Astrocyte (in vitro differentiated cells and primary cell): ENCODE measurements around the gene PDCL3. TPM values are rescaled to one million over a fixed set of nuclear protein-coding genes. Genes with fewer than 3 reads are reported as not detected.

Source experiments
- DNase-seq: peaks from one replicate; pipeline ENCODE4 v3.0.0-alpha.2; 2010; ENCODE audit warnings: low read depth
- FAIRE-seq: peaks from 2 replicates; lab custom pipeline; 2011; peaks lifted over from hg19 to GRCh38; lab: Jason Lieb, UNC
- H2AFZ ChIP-seq: 2 replicates; pipeline ENCODE4 v1.6.0; 2012; ENCODE audit warnings: low read depth, low read length, inconsistent platforms
- H3K27ac ChIP-seq: 2 replicates; pipeline ENCODE4 v1.5.1; 2011; ENCODE audit warnings: low read depth, low read length, inconsistent platforms
- H3K27me3 ChIP-seq: 2 replicates; pipeline ENCODE4 v1.6.0; 2011; ENCODE audit warnings: low read length, inconsistent platforms; ENCODE audit not compliant: insufficient read depth
- H3K36me3 ChIP-seq: 2 replicates; pipeline ENCODE4 v1.5.1; 2011; ENCODE audit warnings: low read length, inconsistent platforms; ENCODE audit not compliant: insufficient read depth
- H3K4me1 ChIP-seq: 2 replicates; pipeline ENCODE4 v1.5.1; 2011; ENCODE audit warnings: low read length, inconsistent platforms; ENCODE audit not compliant: insufficient read depth
- H3K4me2 ChIP-seq: 2 replicates; pipeline ENCODE4 v1.6.0; 2012; ENCODE audit warnings: low read length, inconsistent platforms
- H3K4me3 ChIP-seq: 2 replicates; pipeline ENCODE4 v1.5.1; 2011; ENCODE audit warnings: low read depth, mild to moderate bottlenecking, low read length, inconsistent platforms; ENCODE audit not compliant: insufficient read depth
- H3K79me2 ChIP-seq: 2 replicates; pipeline ENCODE4 v1.6.0; 2012; ENCODE audit warnings: mild to moderate bottlenecking, low read length, inconsistent platforms; ENCODE audit not compliant: insufficient read depth
- H3K9ac ChIP-seq: 2 replicates; pipeline ENCODE4 v1.6.0; 2012; ENCODE audit warnings: mild to moderate bottlenecking, low read length, inconsistent platforms
- H3K9me3 ChIP-seq: 2 replicates; pipeline ENCODE4 v1.5.1; 2012; ENCODE audit warnings: low read depth, mild to moderate bottlenecking, low read length, inconsistent platforms; ENCODE audit not compliant: insufficient read depth
- H4K20me1 ChIP-seq: 2 replicates; pipeline ENCODE4 v1.6.0; 2012; ENCODE audit warnings: low read length, inconsistent platforms; ENCODE audit not compliant: insufficient read depth
- H3K27ac Mint-ChIP-seq: one replicate; pipeline ENCODE4 v1.8.0; 2021; ENCODE audit warnings: mild to moderate bottlenecking, mixed read lengths; ENCODE audit not compliant: unreplicated experiment
- H3K27me3 Mint-ChIP-seq: one replicate; pipeline ENCODE4 v1.8.0; 2021; ENCODE audit warnings: low read depth, mixed read lengths; ENCODE audit not compliant: unreplicated experiment
- H3K36me3 Mint-ChIP-seq: one replicate; pipeline ENCODE4 v1.8.0; 2021; ENCODE audit warnings: low read depth, mixed read lengths; ENCODE audit not compliant: unreplicated experiment
- H3K4me1 Mint-ChIP-seq: one replicate; pipeline ENCODE4 v1.8.0; 2021; ENCODE audit warnings: low read depth, mixed read lengths; ENCODE audit not compliant: unreplicated experiment
- H3K4me3 Mint-ChIP-seq: one replicate; pipeline ENCODE4 v1.8.0; 2021; ENCODE audit warnings: mild to moderate bottlenecking, moderate library complexity, mixed read lengths; ENCODE audit not compliant: unreplicated experiment
- H3K9me3 Mint-ChIP-seq: one replicate; pipeline ENCODE4 v1.8.0; 2021; ENCODE audit warnings: mild to moderate bottlenecking, mixed read lengths; ENCODE audit not compliant: unreplicated experiment
- EZH2 ChIP-seq: IDR thresholded peaks from 2 replicates; pipeline ENCODE4 v1.6.1; 2012; ENCODE audit warnings: mild to moderate bottlenecking, low read length, inconsistent platforms; ENCODE audit not compliant: insufficient read depth
- total RNA-seq: library from RNA; stranded (reverse); gene quantifications from 2 replicates; pipeline ENCODE4 v1.2.1, GENCODE V29; 2021
- TF ChIP-seq, protein P1 (sequence below): IDR thresholded peaks from 2 replicates; pipeline ENCODE4 v1.5.1; 2011; ENCODE audit warnings: low read depth, mild to moderate bottlenecking, inconsistent platforms, low read length, moderate library complexity; ENCODE audit not compliant: insufficient read depth

Gene PDCL3
- total RNA-seq, 1 donor from 2014 or later, result 35.5 TPM

DNA sequence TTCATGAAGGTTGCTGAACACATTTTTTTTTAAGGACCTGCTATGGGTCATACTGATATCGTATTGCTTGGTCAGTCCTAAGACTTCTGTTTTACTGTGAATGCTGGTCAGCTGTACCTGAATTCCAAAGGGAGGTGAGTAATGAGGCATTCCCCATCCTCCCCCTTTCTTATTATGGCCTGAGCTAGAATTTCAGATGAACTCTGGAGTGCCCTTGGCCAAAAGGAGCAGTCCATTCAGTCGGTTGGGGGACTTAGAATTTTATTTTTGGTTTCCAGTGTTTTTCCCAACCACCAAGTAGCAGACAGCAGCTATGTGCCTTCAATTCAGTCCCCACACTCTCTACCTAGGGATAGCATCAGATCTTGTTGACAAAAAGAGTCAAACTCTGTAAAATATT is 26.9 kb upstream of the PDCL3 start:
- no peak overlapping the region for H3K9ac ChIP-seq
- no peaks in the 10 kb centered on the region for H4K20me1 ChIP-seq
- no peaks in the 10 kb centered on the region for H3K4me1 ChIP-seq
- no peak overlapping the region for H3K4me2 ChIP-seq
- no peaks in the 10 kb centered on the region for H3K9me3 ChIP-seq
- no peaks in the 10 kb centered on the region for H3K79me2 ChIP-seq
- Mint-ChIP-seq H3K4me3 (no peak overlapping the region), H3K27ac (no peak overlapping the region), H3K4me1 (no peaks in the 10 kb centered on the region), H3K27me3 (no peaks in the 10 kb centered on the region), H3K9me3 (peaks cover 2% of the 10 kb centered on the region), H3K36me3 (no peaks in the 10 kb centered on the region)
- DNase-seq (no peak), FAIRE-seq (no peak)
- peaks cover 2% of the 10 kb centered on the region for H3K27me3 ChIP-seq
- no peaks in the 10 kb centered on the region for H3K36me3 ChIP-seq
- TF ChIP-seq, protein P1, sequence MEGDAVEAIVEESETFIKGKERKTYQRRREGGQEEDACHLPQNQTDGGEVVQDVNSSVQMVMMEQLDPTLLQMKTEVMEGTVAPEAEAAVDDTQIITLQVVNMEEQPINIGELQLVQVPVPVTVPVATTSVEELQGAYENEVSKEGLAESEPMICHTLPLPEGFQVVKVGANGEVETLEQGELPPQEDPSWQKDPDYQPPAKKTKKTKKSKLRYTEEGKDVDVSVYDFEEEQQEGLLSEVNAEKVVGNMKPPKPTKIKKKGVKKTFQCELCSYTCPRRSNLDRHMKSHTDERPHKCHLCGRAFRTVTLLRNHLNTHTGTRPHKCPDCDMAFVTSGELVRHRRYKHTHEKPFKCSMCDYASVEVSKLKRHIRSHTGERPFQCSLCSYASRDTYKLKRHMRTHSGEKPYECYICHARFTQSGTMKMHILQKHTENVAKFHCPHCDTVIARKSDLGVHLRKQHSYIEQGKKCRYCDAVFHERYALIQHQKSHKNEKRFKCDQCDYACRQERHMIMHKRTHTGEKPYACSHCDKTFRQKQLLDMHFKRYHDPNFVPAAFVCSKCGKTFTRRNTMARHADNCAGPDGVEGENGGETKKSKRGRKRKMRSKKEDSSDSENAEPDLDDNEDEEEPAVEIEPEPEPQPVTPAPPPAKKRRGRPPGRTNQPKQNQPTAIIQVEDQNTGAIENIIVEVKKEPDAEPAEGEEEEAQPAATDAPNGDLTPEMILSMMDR, result no peak
- no peak for TF ChIP-seq EZH2
- no peak overlapping the region for H3K27ac ChIP-seq
- H3K4me3 ChIP-seq, result no peak overlapping the region
- H2AFZ ChIP-seq, result no peak overlapping the region

DNA sequence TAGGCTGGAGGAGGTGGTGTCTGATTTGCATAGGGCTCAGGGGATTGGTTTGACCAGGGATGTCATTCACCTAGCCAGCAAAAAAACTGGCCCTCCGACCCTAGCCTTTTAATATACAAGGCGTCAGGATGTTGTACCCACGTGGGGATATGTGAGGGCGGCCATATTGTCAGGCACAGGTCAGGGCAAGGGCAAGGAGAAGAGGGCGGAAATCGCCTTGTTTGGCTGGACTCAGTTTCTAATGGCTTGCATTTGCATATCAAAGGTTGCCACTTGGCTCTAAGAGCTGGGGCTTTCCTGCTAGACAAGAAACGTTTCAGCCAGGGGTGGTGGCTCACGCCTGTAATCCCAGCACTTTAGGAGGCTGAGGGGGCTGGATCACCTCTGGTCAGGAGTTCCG is 24.9 kb upstream of the PDCL3 start:
- DNase-seq, result no peak
- no peaks in the 10 kb centered on the region for H3K27me3 Mint-ChIP-seq
- no peak overlapping the region for H3K27ac Mint-ChIP-seq
- TF ChIP-seq, protein P1, result no peak
- no peak for TF ChIP-seq EZH2
- H3K9ac ChIP-seq, result no peak overlapping the region
- peaks cover 6% of the 10 kb centered on the region for H3K9me3 Mint-ChIP-seq
- no peak overlapping the region for H3K27ac ChIP-seq
- no peaks in the 10 kb centered on the region for H3K36me3 ChIP-seq
- H3K4me2 ChIP-seq, result no peak overlapping the region
- no peaks in the 10 kb centered on the region for H3K36me3 Mint-ChIP-seq
- no peaks in the 10 kb centered on the region for H3K4me1 Mint-ChIP-seq
- no peaks in the 10 kb centered on the region for H3K79me2 ChIP-seq
- H2AFZ ChIP-seq, result no peak overlapping the region
- H3K4me1 ChIP-seq, result no peaks in the 10 kb centered on the region
- no peak overlapping the region for H3K4me3 Mint-ChIP-seq
- H3K27me3 ChIP-seq, result peaks cover 2% of the 10 kb centered on the region
- H4K20me1 ChIP-seq, result no peaks in the 10 kb centered on the region
- H3K9me3 ChIP-seq, result no peaks in the 10 kb centered on the region
- H3K4me3 ChIP-seq, result no peak overlapping the region
- no peak for FAIRE-seq

DNA sequence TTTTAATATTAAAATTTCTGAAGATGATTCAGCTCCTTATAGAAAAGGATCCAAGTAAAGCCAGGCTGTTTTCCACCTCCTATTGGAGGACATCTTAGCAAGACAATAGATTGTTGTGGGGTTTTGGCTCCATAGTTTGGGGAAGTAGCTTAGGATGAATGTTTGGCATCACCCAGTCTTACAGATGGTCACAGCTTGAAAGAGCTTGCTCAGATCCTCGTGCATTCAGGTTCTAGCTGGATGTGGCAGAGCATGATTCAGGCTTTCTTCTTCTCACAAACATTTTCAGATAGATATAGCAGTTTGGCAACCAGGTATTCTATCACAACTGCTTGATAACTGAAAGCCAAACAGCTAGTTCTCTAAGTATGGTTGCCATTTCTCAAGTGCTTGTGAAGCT is 23.6 kb upstream of the PDCL3 start:
- H3K27me3 Mint-ChIP-seq, result no peaks in the 10 kb centered on the region
- Histone ChIP-seq H3K4me3 (no peak overlapping the region), H3K27ac (no peak overlapping the region), H4K20me1 (no peaks in the 10 kb centered on the region), H2AFZ (no peak overlapping the region), H3K9me3 (no peaks in the 10 kb centered on the region), H3K4me1 (no peaks in the 10 kb centered on the region), H3K27me3 (peaks cover 2% of the 10 kb centered on the region), H3K36me3 (no peaks in the 10 kb centered on the region), H3K9ac (no peak overlapping the region), H3K4me2 (no peak overlapping the region), H3K79me2 (no peaks in the 10 kb centered on the region)
- H3K36me3 Mint-ChIP-seq, result no peaks in the 10 kb centered on the region
- H3K4me3 Mint-ChIP-seq, result no peak overlapping the region
- no peak for DNase-seq
- no peaks in the 10 kb centered on the region for H3K4me1 Mint-ChIP-seq
- H3K27ac Mint-ChIP-seq, result no peak overlapping the region
- TF ChIP-seq, protein P1, result no peak
- no peak for TF ChIP-seq EZH2
- no peak for FAIRE-seq
- peaks cover 10% of the 10 kb centered on the region for H3K9me3 Mint-ChIP-seq
